Inferior parietal cortex (tissue), 1 donor: ENCODE results near the gene NR2C1.
"Not testable (repeated sequence)": the region's sequence is repeated elsewhere in the genome, so short reads cannot be mapped to it uniquely, and the experiment has no call there.

Experiments used
- DNase-seq: peaks from one replicate; pipeline ENCODE4 v3.0.0-alpha.2; 2016; ENCODE audit errors: extremely low spot score

NR2C1 gene

DNA sequence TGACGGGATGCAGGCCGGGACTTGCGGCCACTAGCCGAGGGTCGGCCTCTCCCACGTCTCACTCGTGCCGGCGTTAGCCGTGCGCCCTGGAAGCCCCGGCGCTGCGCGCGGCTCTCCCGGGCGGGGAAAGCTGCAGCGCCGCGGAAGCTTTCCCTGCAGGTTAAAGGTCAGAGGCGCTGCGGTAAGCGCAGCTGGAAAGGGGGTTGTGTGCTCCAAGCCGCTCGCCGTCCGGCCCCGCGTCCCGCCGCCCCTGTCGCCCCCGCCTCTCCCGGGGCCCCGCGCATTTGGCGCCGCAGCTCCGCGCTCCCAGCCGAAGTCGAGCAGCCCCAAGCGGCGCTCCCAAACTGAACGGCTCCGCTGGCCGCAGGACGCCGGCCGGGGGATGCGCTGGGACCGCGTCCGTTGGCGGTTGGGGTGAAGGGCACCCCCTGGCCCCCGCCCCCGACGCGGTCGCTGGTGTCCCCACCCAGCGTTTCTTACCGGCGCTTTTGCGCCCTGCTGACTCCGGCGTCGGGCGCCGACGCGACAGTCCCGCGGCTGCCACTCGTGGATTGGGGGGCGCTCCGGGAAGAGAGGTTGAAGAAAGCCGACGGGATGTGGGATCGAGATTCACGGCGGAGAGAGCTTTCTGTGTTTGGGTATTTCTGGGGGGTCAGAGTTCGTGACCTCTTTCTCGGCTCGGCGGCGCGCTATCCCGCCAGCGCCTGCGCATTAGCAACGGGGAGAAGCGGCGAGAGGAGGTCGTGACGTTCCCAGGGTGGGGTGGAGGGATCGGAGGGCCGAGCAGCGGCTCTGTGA lies at the start of gene NR2C1:
Gene NR2C1, minus strand, starts transcription at position 719 of the 798 bp plus-strand sequence. CDS start 6,234 bp downstream, outside the sequence.
- peak; percentile 92 for DNase-seq

DNA sequence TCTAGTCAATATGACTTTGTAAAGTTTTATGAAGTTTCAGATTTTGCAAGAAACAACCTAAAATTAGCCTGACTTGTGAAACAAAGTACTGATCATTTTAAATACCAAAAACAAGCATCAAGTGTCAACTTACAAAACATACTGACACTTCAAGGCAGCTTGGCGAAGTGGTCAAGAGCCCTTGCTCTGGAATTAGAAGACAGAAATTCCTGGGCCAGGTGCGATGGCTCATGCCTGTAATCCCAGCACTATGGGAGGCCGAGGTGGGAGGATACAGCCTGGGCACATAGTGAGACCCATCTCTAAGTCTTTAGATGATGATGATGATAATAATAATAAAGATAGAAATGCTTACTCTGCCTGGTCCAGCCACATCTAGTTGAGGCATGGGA lies 45.4 kb upstream of the NR2C1 start:
- DNase-seq: no peak

DNA sequence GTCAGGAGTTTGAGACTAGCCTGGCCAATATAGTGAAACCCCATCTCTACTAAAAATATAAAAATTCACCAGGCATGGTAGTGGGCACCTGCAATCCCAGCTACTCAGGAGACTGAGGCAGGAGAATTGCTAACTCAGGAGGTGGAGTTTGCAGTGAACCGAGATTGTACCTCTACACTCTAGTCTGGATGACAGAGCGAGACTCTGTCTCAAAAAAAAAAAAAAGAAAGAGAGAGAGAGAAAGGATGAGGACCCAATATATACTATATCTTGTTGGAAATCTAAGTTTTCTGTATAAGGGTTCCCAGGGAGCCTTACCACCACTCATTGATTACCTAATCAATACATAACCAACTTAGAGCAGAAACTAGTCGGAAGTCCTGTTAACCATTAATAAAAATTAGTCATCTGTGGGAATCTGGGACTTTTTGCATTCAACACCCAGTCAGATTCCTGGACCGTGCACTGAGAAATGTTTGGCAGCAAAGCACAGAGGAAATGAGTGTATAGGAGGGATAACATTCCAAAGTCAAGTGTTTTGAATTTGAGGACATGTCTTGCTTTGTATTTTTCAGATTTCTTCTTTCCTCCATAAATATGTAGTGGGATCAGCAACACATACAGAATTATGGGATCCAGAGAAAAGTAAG lies 44.8 kb upstream of the NR2C1 start:
- DNase-seq: no peak

DNA sequence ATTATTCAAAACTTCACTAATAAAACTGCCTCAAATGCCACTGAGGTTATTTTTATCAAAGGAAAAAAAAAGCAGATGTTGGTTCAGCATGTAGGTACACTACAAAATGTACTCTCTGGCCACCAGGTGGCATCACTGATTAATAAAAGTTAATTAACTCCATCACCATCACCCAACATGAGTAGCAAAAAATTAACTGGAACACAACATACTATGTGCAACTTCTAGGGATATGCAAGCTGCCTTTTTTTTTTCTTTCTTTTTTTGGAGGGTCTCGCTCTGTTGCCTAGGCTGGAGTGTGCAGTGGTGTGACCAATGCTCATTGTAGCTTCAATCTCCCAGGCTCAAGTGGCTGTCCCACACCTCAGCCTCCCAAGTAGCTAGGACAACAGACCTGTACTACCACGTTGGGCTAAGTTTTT lies 43.8 kb upstream of the NR2C1 start:
- DNase-seq: peak; percentile 88

DNA sequence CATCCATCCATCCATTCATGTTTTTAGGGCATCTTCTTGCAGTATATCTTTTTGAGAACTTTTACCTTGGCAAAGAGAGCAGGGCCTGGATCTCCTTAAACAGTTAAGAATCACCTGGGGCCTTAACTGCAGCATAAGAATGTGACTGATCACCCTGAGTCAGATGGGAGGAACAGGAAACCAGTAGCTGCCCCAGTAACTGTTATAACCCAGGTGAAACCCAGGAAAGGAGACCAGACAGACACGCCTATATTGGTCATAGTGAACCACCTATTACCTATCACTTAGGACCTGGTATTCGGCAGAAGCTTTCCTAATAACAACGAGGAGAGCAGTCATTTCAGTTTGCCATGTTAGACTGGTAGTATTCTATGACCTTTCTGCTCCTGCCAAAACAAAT lies 43.4 kb upstream of the NR2C1 start:
- no peak for DNase-seq

DNA sequence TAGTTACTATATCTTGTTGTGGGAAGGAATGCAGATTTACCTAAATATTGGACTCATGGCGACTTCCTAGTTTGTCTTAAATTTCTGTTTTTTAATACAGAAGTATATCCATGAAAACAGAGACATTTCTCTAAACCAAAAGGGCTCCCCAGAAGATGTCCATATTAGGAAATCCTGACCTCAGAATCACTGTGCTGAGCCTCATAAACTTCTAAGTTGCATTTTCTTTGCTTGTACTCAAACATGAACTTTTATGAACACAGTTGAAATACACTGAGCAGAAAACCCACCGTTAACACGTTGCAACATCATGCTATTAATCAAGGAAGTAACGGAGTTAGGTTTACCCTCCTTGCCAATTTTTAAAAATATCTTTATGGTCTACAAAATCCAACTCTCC lies 42.9 kb upstream of the NR2C1 start:
- no peak for DNase-seq

DNA sequence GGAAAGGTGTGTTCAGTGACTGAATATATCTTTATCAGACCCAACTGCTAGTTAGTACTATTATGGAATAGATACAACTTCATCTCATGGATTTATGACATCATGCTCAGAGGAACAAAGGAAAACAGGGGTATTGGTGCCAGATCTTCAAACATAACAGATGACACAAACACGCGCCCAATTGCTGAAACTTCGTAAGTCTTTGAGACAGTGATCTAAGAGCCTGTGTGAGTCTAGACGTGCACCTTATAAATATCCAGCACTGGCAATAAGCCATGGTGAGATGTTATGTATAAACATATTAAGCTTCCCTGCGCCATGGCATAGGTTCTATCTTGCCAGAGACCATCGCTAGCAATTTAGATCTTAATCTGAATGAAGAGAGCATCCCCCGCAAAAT lies 42.2 kb upstream of the NR2C1 start:
- DNase-seq: no peak

DNA sequence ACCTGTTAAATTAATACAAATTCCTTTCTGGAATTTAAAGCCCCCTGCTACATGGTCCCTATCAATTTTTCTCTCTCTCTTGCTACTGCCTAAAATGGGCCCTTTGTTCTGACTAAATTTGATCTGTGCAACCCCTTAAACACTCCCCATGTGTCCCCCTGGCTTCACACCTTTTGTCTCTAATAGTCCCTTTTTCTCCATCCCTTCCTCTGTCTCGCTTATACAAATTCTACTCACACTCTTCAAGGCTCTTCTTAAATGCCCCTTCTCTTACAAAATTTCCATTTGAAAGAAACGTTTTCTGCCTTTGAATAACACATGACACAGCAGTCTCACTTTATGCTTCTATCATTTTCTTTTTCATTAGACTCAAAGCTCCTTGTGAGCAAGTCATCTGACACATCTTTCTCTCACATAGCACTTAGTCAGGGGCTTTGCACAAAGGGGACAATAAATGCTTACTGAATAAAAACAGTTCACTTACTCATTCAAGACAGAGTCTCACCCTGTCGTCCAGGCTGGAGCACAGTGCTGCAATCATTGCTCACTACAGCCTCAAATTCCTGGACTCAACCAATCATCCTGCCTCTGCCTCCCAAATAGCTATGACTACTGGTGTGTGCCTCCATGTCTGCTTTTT lies 41.5 kb upstream of the NR2C1 start:
- no peak for DNase-seq

DNA sequence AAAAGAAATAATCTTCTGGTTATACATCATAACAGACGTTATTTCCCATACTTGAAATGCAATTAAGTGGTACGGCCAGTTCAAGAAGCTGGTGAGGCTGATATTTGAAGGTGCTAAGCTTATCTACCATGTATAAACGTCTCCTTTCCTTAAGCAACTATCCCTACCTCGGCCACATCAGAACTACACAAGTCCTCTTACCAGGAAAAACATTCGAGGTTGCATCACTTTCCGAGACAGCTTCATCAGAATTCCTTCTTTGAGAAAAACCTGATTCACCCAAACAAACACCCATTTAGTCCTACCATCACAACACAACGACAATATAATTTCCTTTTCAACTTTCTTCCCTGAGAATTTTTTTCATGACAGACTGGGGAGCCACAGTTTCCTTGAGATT lies 33.9 kb upstream of the NR2C1 start:
- DNase-seq: no peak

DNA sequence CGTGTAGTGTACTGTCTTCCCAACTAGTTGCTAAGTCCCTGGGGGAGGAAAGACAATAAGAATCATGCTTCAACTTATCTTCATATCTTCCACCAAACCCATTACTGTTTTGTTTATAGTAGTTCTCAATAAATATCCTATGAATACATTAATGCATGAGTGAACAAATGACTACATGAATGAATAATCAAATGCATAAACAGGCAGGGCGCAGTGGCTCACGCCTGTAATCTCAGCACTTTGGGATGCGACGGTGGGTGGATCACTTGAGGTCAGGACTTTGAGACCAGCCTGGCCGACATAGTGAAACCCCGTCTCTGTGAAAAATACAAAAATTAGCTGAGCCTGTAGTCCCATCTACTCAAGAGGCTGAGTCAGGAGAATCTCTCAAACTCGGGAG lies 32.1 kb upstream of the NR2C1 start:
- no peak for DNase-seq

DNA sequence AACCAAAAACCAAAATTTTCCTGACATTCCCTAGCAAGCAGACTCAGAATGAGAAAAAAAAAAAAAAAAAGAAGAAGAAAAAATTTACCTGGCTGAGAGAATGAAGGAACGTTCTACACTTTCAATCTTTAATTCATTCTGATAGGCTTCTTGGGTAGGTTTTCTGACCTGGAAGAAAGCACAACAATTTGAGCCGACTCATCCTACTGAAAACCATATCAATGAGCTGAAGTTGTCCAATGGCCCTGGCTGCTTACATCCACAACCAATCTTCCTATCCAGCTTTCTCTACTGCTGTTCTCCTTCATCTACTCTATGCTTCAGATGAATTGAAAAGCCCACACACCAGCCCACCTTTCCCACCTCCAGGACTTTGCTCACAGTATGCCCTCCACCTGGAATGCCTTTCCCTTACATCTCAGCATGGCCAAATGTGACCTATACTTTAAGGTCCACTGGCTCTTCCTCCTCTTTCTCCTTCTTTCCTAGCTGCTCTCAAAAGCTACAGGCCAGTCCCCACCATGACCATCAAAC lies 31.6 kb upstream of the NR2C1 start:
- DNase-seq: no peak

DNA sequence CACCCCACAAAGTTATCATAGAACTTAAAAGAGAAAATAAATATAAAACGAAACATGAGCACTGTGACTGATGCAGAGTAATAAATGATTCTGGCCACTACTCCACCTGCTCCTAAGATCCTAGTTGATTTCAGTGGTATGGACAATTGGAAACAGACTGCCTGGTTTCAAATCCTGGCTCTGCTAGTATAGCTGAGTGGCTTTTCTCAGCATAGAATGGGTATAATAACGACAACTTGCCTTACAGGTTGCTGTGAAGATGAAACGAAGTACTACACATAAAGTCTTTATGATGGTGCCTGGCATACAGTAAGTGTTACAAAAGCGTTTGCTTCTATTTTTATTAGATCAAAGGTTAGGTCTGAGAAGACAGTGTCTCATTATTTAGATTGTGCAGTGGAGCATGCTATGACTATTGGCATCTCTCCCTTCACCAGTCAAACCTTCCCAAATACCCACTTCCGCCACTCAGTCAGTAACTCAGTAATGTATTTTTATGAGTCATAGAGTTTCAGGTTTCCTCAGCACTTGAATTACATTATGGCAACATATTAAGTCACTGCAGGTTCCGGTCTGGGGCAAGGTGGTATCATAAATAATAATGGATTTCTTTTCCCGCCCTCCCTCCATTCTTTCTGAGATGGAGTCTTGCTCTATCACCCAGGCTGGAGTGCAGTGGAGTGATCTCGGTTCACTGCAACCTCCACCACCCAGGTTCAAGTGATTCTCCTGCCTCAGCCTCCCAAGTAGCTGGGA lies 29.7 kb upstream of the NR2C1 start:
- no peak for DNase-seq

DNA sequence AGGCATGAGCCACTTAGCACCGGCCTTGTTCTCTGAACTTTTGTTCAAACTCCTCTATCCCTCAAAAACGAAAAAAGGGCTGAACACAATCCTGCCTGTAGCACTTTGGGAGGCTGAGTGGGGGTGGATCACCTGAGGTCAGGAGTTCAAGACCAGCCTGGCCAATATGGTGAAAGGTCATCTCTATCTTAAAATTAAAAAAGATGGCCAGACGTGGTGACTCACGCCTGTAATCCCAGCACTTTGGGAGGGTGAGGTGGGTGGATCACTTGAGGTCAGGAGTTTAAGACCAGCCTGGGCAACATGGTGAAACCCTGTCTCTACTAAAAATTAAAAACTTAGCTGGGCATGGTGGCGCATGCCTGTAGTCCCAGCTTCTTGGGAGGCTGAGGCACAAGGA lies 28.5 kb upstream of the NR2C1 start:
- not testable (repeated sequence) for DNase-seq

DNA sequence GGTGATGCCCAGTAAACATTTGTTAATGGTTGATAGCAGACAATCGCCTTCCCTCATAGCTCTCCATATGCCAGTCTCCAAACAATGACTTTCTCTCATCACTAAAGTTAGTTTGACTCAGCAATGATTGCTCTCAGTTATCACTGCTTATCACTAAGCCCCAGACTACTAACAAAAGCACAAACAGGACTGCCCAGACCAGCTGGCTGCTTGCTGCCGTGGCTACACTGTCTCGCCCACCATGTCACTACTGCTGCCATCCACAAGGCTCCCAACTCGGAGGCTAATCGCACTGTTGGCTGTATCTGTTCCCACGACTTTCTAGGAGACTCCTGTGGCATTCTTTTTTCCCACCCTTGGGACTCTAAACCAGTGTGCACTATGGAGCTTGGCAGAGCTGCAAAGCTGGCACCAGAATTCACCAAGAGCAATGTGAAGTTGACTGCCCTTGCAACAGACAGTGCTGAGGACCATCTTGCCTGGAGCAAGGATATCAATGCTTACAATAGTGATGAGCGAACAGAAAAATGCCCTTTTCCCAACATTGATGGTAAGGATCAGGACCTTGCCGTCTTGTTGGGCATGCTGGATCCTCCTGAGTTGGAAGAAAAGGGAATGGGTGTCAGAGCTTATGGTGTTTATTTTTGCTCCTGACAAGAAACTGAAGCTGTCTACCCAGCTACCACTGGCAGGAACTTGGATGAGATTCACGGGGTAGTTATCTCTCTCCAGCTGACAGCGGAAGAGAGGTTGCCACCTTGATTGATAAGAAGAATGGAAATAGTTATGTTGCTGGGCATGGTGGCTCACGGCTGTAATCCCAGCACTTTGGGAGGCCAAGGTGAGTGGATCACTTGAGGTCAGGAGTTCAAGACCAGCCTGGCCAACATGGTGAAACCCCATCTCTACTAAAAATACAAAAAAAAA lies 27.1 kb upstream of the NR2C1 start:
- DNase-seq: no peak

DNA sequence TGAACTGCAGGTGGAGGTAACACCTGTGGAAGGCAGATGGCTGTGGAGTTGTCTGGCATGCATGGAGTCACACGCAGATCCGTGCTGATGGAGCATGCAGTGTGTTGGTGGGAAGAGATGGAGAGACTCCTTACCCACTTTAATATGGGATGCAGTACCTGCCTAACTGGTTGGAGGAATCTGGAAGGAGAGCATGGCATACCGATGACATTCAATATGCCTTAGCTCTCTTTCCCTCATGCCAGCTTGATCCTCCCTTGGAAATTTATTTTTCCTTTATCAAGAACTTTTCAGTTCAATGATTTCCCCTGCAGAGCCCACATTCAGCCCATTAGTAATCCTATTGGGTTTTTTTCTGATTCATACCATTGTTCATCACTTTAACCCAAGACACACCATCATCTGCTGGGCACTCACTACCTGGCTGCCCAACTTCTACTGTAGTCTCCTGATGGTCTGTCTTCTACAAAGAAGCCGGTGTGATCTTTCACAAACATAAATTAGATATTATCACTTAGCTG lies 25.9 kb upstream of the NR2C1 start:
- no peak for DNase-seq

DNA sequence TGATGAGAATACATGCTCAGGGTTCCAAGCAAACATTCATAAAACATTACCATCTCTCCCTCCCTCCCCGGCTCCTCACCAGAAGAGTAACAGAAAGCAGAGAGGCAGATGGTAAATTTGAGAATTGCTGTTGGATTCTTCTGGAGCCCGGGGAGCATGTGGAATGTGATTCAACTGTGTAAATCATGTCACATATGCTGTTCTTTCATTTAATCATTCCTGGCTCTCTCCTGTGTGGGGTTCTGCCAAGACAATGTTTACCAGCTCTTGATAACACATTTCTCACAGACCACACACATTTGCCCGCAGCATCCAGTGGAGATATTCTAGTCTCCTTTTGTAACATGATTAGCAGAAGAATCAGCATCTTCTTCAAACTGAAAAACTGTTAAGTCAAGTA lies 23.4 kb upstream of the NR2C1 start:
- DNase-seq: peak; percentile 56

DNA sequence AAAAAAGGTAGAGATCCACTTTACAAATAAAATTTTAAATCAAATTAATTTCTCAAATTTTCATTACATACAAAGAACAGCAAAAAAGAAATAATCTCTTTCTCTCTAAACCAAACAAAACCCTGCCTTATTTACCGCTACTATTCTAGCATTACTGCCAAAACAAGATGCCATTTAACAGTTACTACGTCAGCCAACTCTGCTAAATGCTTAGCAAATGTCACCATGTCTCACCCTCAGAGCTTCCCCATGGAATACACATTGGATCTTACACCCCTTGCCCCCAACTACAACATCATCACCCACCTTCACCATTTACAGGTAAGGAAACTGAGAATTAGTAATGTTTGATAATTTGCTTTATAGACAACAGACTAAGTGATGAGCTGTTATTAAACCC lies 23.0 kb upstream of the NR2C1 start:
- no peak for DNase-seq

DNA sequence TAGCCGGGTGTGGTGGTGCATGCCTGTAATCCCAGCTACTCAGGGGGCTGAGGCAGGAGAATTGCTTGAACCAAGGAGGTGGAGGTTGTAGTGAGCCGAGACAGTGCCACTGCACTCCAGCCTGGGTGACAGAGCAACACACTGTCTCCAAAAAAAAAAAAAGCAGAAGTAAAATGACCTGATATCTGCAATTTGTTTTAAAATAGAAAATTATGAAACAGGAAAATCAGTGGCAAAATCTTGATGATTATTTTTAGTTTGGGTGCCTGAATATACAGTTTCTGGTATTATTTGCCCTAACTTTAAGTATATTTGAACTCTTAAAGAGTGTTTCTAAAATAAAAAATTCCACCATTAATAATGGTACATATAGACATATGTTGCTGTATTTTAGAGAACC lies 22.4 kb upstream of the NR2C1 start:
- DNase-seq: not testable (repeated sequence)

DNA sequence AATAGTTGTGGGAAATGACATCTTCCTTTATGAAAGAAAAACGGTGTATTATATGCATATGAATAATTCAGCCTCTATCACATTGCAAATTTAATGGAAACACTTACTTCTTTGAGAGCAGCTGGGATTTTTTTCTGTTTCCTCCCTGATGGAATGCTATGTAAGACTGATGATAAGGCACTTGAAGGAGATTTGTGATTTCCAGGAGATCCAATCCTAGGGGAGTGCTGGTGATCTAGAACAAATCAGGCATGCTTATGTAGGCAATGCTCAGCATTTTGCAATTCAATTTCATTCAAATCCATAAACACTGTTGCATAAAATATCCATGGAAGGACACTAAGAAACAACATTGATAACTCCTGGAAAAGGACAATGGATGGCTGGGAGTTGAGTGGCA lies 16.0 kb upstream of the NR2C1 start:
- no peak for DNase-seq

DNA sequence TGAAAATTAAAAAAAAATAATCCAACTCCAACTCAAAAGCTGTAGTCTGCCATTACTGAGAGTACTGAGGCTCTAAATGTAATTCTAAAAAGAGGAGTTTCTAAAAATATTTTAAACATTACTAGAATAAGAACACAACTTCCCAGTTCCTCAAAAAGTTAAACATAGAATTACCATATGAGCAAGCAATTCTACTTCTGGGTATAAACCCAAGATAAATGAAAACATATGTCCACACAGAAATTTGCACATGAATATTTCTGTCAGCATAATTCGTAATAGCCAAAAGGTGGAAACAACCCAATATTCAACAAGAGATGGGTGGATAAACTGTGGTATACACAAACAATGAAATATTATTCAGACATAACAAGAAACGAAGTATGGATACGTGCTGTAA lies 15.0 kb upstream of the NR2C1 start:
- DNase-seq: no peak

DNA sequence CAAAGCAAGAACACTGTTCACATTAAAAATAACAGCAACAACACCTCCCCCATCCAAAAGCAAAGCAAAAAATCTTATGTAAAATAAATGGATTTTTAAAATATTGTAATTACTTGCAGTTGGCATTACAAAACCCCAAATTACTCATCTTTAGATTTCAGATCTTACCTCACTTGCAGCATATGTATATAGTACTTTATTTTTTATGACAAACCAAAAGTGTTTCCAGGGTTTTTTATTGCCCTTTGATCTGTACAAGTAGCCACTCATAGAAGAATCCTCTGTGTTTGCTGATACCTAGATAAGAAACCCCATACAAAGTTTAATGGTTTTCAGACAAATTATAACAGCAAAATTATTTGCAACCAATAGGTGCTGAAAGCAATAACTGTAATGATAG lies 12.2 kb upstream of the NR2C1 start:
- DNase-seq: no peak
